Colonic mucosa (tissue), 4 donors: ENCODE measurements around the gene STIM1. TPM values are rescaled to one million over a fixed set of nuclear protein-coding genes. Genes with fewer than 3 reads are reported as not detected.

ENCODE experiments used
- DNase-seq: peaks from one replicate; pipeline ENCODE4 v3.0.0-alpha.2; 2020
- H3K27ac ChIP-seq: fragments of 200-600 bp; one replicate; pipeline ENCODE4 v1.8.0; 2021
- H3K27me3 ChIP-seq: fragments of 200-600 bp; one replicate; pipeline ENCODE4 v1.8.0; 2021
- H3K36me3 ChIP-seq: fragments of 200-600 bp; one replicate; pipeline ENCODE4 v1.8.0; 2021
- H3K4me1 ChIP-seq: fragments of 200-600 bp; one replicate; pipeline ENCODE4 v1.8.0; 2021; ENCODE audit warnings: mild to moderate bottlenecking
- H3K4me3 ChIP-seq: fragments of 200-600 bp; one replicate; pipeline ENCODE4 v1.8.0; 2021
- H3K9ac ChIP-seq, 2 donors: one replicate each; pipeline ENCODE4 v1.7.0; 2013; ENCODE audit warnings: control low read depth in 2 of 2, low read depth in 2 of 2, low read length in 2 of 2
- H3K9me3 ChIP-seq: fragments of 200-600 bp; one replicate; pipeline ENCODE4 v1.8.0; 2021
- CTCF ChIP-seq: fragments of 200-600 bp; IDR thresholded peaks from one replicate; pipeline ENCODE4 v1.8.0; 2022; ENCODE audit warnings: antibody characterized with exemption, mild to moderate bottlenecking
- intact Hi-C: fragments of 100-400 bp; cut with DNase I; formaldehyde crosslinking; loops from one replicate; pipeline ENCODE4 v1.14.1; 2022
- total RNA-seq, 2 donors: library from RNA; stranded (reverse); fragmentation: NEBNext Ultra II Directional in 1 of 2; extraction: Animal tissue kit (Norgen Biotek cat#: 25700) in 1 of 2; gene quantifications; one replicate each; pipeline ENCODE4 v1.2.1, GENCODE V29; 2021
- donor health status: healthy.
- donor health status: DM: no; HTN: no; CAD: no.
- donor health status: DM: no; HTN: no; CAD: no.

STIM1 gene
- total RNA-seq, 2 donors from 2014 or later: 39.1 to 56.8 TPM

- H3K9me3 ChIP-seq: no peaks in the 10 kb centered on the region
- TF ChIP-seq CTCF: no peak
- intact Hi-C loops: no loop called here
- no peak for DNase-seq
- H3K27ac ChIP-seq: no peak overlapping the region
- H3K36me3 ChIP-seq: no peaks in the 10 kb centered on the region
- H3K27me3 ChIP-seq: no peaks in the 10 kb centered on the region
- no peak overlapping the region for H3K4me3 ChIP-seq
- H3K4me1 ChIP-seq: no peaks in the 10 kb centered on the region
- H3K9ac ChIP-seq: no peak overlapping the region
Observed at GRCh38 chr11:3967695-3968094, 112.2 kb downstream of the STIM1 start.

GRCh38 chr11:3969200-3969599 lies 113.7 kb downstream of the STIM1 start:
- H3K9me3 ChIP-seq: no peaks in the 10 kb centered on the region
- no peaks in the 10 kb centered on the region for H3K27me3 ChIP-seq
- H3K36me3 ChIP-seq: no peaks in the 10 kb centered on the region
- no peak overlapping the region for H3K27ac ChIP-seq
- H3K4me3 ChIP-seq: no peak overlapping the region
- no peak overlapping the region for H3K9ac ChIP-seq
- TF ChIP-seq CTCF: no peak
- DNase-seq: no peak
- intact Hi-C loops: no loop called here
- no peaks in the 10 kb centered on the region for H3K4me1 ChIP-seq

- Histone ChIP-seq H3K27ac (no peak overlapping the region), H3K4me3 (no peak overlapping the region), H3K27me3 (no peaks in the 10 kb centered on the region), H3K36me3 (no peaks in the 10 kb centered on the region), H3K4me1 (no peaks in the 10 kb centered on the region), H3K9ac (no peak overlapping the region), H3K9me3 (no peaks in the 10 kb centered on the region)
- TF ChIP-seq CTCF: no peak
- intact Hi-C loops: no loop called here
- DNase-seq: no peak
Observed at GRCh38 chr11:3969613-3970012, 114.1 kb downstream of the STIM1 start.

GRCh38 chr11:3970108-3970507 lies 114.6 kb downstream of the STIM1 start:
- TF ChIP-seq CTCF: no peak
- intact Hi-C loops: no loop called here
- Histone ChIP-seq H3K27me3 (no peaks in the 10 kb centered on the region), H3K27ac (no peak overlapping the region), H3K9ac (no peak overlapping the region), H3K4me1 (no peaks in the 10 kb centered on the region), H3K36me3 (no peaks in the 10 kb centered on the region), H3K4me3 (no peak overlapping the region), H3K9me3 (no peaks in the 10 kb centered on the region)
- no peak for DNase-seq

GRCh38 chr11:3971756-3972404 lies 116.4 kb downstream of the STIM1 start:
- H3K27ac ChIP-seq: no peak overlapping the region
- intact Hi-C loops: no loop called here
- no peak overlapping the region for H3K9ac ChIP-seq
- no peaks in the 10 kb centered on the region for H3K36me3 ChIP-seq
- no peak for TF ChIP-seq CTCF
- H3K4me1 ChIP-seq: no peaks in the 10 kb centered on the region
- H3K4me3 ChIP-seq: no peak overlapping the region
- DNase-seq: no peak
- H3K27me3 ChIP-seq: no peaks in the 10 kb centered on the region
- H3K9me3 ChIP-seq: no peaks in the 10 kb centered on the region
